ENCODE data around the gene CDK16. TPM values are rescaled to one million over a fixed set of nuclear protein-coding genes. Genes with fewer than 3 reads are reported as not detected.
A peak's percentile ranks its signal among the peaks of the same experiment; 100 is the strongest.

The CDK16 gene
- total RNA-seq, 4 donors from 2014 or later = 70.5 to 90.1 (median 88.0) TPM

DNA sequence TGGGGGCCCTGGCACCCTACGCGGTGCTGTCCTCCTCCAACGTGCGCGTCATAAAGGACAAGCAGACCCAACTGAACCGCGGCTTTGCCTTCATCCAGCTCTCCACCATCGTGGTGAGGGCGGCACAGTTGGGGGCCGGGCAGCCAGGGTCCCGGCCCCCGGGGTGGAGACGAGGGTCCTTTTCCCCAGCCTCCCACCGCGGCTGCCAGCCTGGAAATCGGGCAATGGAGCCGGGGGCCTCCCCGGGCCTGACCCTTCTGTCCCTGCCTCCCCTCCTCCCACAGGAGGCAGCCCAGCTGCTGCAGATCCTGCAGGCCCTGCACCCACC is 38.6 kb upstream of the CDK16 start:
- Histone ChIP-seq H3K4me3 (no peak overlapping the region), H3K27me3 (no peaks in the 10 kb centered on the region), H3K36me3 (peaks cover 69% of the 10 kb centered on the region), H3K4me1 (peaks cover 4% of the 10 kb centered on the region), H3K27ac (peak overlapping the region; percentile 34), H3K9me3 (no peaks in the 10 kb centered on the region)
- no peak for TF ChIP-seq POLR2AphosphoS5 (IDR thresholded peaks at IDR 0.05)
- peak in 1 of 2 donors; percentile 56 for DNase-seq (ENCODE audit: low spot score in 2 of 2)
- no CpG with 5 or more reads among the region's 18 CpGs for WGBS

- WGBS = 84% methylated on average over 8 of the region's 8 CpGs
- peaks cover 4% of the 10 kb centered on the region for H3K4me1 ChIP-seq
- H3K36me3 ChIP-seq = peaks cover 69% of the 10 kb centered on the region
- H3K27ac ChIP-seq = no peak overlapping the region
- TF ChIP-seq EP300 (IDR thresholded peaks at IDR 0.05) (no peak), POLR2AphosphoS5 (IDR thresholded peaks at IDR 0.05) (no peak), POLR2A (IDR thresholded peaks at IDR 0.05) (no peak)
- TF ChIP-seq, protein P1, sequence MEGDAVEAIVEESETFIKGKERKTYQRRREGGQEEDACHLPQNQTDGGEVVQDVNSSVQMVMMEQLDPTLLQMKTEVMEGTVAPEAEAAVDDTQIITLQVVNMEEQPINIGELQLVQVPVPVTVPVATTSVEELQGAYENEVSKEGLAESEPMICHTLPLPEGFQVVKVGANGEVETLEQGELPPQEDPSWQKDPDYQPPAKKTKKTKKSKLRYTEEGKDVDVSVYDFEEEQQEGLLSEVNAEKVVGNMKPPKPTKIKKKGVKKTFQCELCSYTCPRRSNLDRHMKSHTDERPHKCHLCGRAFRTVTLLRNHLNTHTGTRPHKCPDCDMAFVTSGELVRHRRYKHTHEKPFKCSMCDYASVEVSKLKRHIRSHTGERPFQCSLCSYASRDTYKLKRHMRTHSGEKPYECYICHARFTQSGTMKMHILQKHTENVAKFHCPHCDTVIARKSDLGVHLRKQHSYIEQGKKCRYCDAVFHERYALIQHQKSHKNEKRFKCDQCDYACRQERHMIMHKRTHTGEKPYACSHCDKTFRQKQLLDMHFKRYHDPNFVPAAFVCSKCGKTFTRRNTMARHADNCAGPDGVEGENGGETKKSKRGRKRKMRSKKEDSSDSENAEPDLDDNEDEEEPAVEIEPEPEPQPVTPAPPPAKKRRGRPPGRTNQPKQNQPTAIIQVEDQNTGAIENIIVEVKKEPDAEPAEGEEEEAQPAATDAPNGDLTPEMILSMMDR (IDR thresholded peaks at IDR 0.05) = no peak
- H3K9me3 ChIP-seq = no peaks in the 10 kb centered on the region
- H3K27me3 ChIP-seq = no peaks in the 10 kb centered on the region
- peak in 1 of 2 donors; percentile 20 for DNase-seq (ENCODE audit: low spot score in 2 of 2)
- no peak overlapping the region for H3K4me3 ChIP-seq
Observed at GRCh38 chrX:47180346-47180745, 38.1 kb upstream of the CDK16 start.

DNA sequence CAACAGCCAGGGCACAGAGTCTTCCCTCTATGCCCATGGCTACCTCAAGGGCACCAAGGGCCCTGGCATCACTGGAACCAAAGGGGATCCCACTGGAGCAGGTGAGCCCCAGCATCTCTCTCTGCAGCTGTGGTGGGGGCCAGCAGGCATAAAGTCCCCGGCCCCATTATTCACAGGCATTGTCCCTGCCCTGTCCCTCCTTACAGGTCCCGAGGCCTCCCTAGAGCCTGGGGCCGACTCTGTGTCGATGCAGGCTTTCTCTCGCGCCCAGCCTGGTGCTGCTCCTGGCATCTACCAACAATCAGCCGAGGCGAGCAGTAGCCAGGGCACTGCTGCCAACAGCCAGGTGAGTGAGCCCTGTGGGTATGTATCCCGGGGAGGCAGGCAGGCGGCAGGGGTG is 37.2 kb upstream of the CDK16 start:
- WGBS = 100% methylated on average over 3 of the region's 10 CpGs
- Histone ChIP-seq H3K4me1 (peaks cover 4% of the 10 kb centered on the region), H3K27me3 (no peaks in the 10 kb centered on the region), H3K36me3 (peaks cover 67% of the 10 kb centered on the region), H3K27ac (no peak overlapping the region), H3K9me3 (no peaks in the 10 kb centered on the region), H3K4me3 (no peak overlapping the region)
- DNase-seq (ENCODE audit: low spot score in 2 of 2) = peak in 1 of 2 donors; percentile 49
- no peak for TF ChIP-seq POLR2AphosphoS5 (IDR thresholded peaks at IDR 0.05)
- no peak for TF ChIP-seq EP300 (IDR thresholded peaks at IDR 0.05)
- TF ChIP-seq, protein P1 (IDR thresholded peaks at IDR 0.05) = no peak
- TF ChIP-seq POLR2A (IDR thresholded peaks at IDR 0.05) = no peak

GRCh38 chrX:47182106-47182700 is 36.3 kb upstream of the CDK16 start:
- Histone ChIP-seq H3K9me3 (no peaks in the 10 kb centered on the region), H3K27me3 (no peaks in the 10 kb centered on the region), H3K36me3 (peaks cover 65% of the 10 kb centered on the region), H3K4me1 (peaks cover 4% of the 10 kb centered on the region), H3K4me3 (no peak overlapping the region), H3K27ac (no peak overlapping the region)
- DNase-seq (ENCODE audit: low spot score in 2 of 2) = peak in 1 of 2 donors; percentile 32
- TF ChIP-seq, protein P1 (IDR thresholded peaks at IDR 0.05) = no peak
- TF ChIP-seq POLR2AphosphoS5 (IDR thresholded peaks at IDR 0.05) (no peak), POLR2A (IDR thresholded peaks at IDR 0.05) (no peak), EP300 (IDR thresholded peaks at IDR 0.05) (no peak)
- WGBS = 81% methylated on average over 8 of the region's 9 CpGs

DNA sequence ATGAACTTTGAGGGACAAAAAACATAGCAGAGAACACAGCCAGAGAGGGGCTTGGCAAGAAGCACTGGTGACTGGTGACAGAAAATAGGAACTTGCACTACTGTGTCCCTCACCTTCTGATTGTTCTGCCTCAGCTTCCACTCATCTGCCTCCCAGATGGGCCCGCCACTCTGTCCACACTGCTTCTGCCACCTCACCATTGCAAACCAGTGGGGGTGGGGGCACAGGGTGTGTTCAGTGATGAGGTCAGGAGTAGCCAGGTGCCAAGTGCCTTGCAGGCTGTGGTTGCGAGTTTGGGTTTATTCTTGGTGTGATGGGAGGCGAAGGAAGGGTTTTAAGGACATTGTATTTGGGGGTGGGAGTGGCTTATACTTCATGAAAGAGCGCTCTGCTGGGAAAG is 34.0 kb upstream of the CDK16 start:
- Histone ChIP-seq H3K27me3 (no peaks in the 10 kb centered on the region), H3K36me3 (peaks cover 50% of the 10 kb centered on the region), H3K4me1 (no peaks in the 10 kb centered on the region), H3K9me3 (no peaks in the 10 kb centered on the region), H3K27ac (no peak overlapping the region), H3K4me3 (no peak overlapping the region)
- WGBS = 81% methylated on average over 4 of the region's 4 CpGs
- TF ChIP-seq POLR2AphosphoS5 (IDR thresholded peaks at IDR 0.05) (no peak), EP300 (IDR thresholded peaks at IDR 0.05) (no peak), POLR2A (IDR thresholded peaks at IDR 0.05) (no peak)
- TF ChIP-seq, protein P1 (IDR thresholded peaks at IDR 0.05) = no peak
- DNase-seq (ENCODE audit: low spot score in 2 of 2) = no peak

- TF ChIP-seq EP300 (IDR thresholded peaks at IDR 0.05) (no peak), POLR2AphosphoS5 (IDR thresholded peaks at IDR 0.05) (no peak), POLR2A (IDR thresholded peaks at IDR 0.05) (no peak)
- TF ChIP-seq, protein P1 (IDR thresholded peaks at IDR 0.05) = no peak
- Histone ChIP-seq H3K4me3 (no peak overlapping the region), H3K27me3 (no peaks in the 10 kb centered on the region), H3K27ac (no peak overlapping the region), H3K36me3 (peaks cover 49% of the 10 kb centered on the region), H3K9me3 (no peaks in the 10 kb centered on the region), H3K4me1 (no peaks in the 10 kb centered on the region)
- 80% methylated on average over 1 of the region's 17 CpGs for WGBS
- peak in 1 of 2 donors; percentile 24 for DNase-seq (ENCODE audit: low spot score in 2 of 2)
Observed at GRCh38 chrX:47185241-47185640, 33.2 kb upstream of the CDK16 start.

All from suprapubic skin (tissue), 4 donors.